Peyer's patch (tissue), 4 donors: Measurements from ENCODE around the gene USP3.

Source experiments
- CTCF ChIP-seq, 6 experiments: fragments of 450-650 bp in 4 of 6; fragments of 200-600 bp in 2 of 6; sonication (generic) in 1 of 6; IDR thresholded peaks; one replicate each; pipeline ENCODE4 v1.5.1; 2017 to 2019; ENCODE audit warnings: antibody characterized with exemption in 6 of 6, mild to moderate bottlenecking in 3 of 6, moderate library complexity in 1 of 6
- POLR2A ChIP-seq, 2 donors: fragments of 450-650 bp; IDR thresholded peaks; one replicate each; pipeline ENCODE4 v1.5.1; 2017; ENCODE audit warnings: antibody characterized with exemption in 2 of 2, mild to moderate bottlenecking in 2 of 2, moderate library complexity in 2 of 2

GRCh38 chr15:63474810-63475316 is 29.5 kb upstream of the USP3 start:
- TF ChIP-seq CTCF (IDR thresholded peaks at IDR 0.05) (no peak), POLR2A (IDR thresholded peaks at IDR 0.05) (peak in 1 of 2 donors; percentile 11)
